CD4-positive, CD25-positive, alpha-beta regulatory T cell (primary cell): ENCODE results near the gene SMARCC1. TPM values are rescaled to one million over a fixed set of nuclear protein-coding genes. Genes with fewer than 3 reads are reported as not detected.

Experiments used
- ATAC-seq, 2 donors: fragments of 150-1000 bp; cut with Tn5 transposase; one replicate each; pipeline ENCODE4 v1.10.0; 2021; ENCODE audit warnings: low read depth in 2 of 2, moderate number of reproducible peaks in 2 of 2, moderate library complexity in 1 of 2
- DNase-seq, 3 donors: peaks; one replicate each; pipeline versions ENCODE4 v3.0.0 to v3.0.0-alpha.2; 2012 to 2022; ENCODE audit warnings: mixed read lengths in 1 of 3
- H3K27ac ChIP-seq: one replicate; pipeline ENCODE4 v1.7.0; 2013; ENCODE audit warnings: mild to moderate bottlenecking, low read length; ENCODE audit not compliant: insufficient read depth, poor library complexity, severe bottlenecking
- H3K27me3 ChIP-seq: one replicate; pipeline ENCODE4 v1.7.0; 2013; ENCODE audit warnings: low read length; ENCODE audit not compliant: control insufficient read depth, insufficient read depth
- H3K36me3 ChIP-seq: one replicate; pipeline ENCODE4 v1.7.0; 2013; ENCODE audit warnings: mild to moderate bottlenecking, low read length, moderate library complexity; ENCODE audit not compliant: control insufficient read depth, insufficient read depth
- H3K4me1 ChIP-seq: 2 replicates; pipeline ENCODE4 v1.7.0; 2013; ENCODE audit warnings: mild to moderate bottlenecking, low read length; ENCODE audit not compliant: insufficient read depth, control insufficient read depth, poor library complexity, severe bottlenecking
- H3K4me3 ChIP-seq: one replicate; pipeline ENCODE4 v1.7.0; 2013; ENCODE audit warnings: low read depth, mild to moderate bottlenecking, low read length, moderate library complexity
- H3K9me3 ChIP-seq, 2 experiments: 1 replicate in 1 of 2; 2 replicates in 1 of 2; pipeline ENCODE4 v1.7.0; 2013; ENCODE audit warnings: low read length in 2 of 2, mild to moderate bottlenecking in 1 of 2, moderate library complexity in 1 of 2; ENCODE audit not compliant: control insufficient read depth in 2 of 2
- H3K27ac Mint-ChIP-seq, 3 donors: one replicate each; pipeline ENCODE4 v1.8.0; 2020 to 2022; ENCODE audit warnings: mild to moderate bottlenecking in 3 of 3, mixed read lengths in 3 of 3, moderate library complexity in 2 of 3
- H3K27me3 Mint-ChIP-seq: one replicate; pipeline ENCODE4 v1.8.0; 2022; ENCODE audit warnings: mild to moderate bottlenecking, mixed read lengths
- H3K36me3 Mint-ChIP-seq: one replicate; pipeline ENCODE4 v1.8.0; 2020; ENCODE audit warnings: mixed read lengths
- H3K4me1 Mint-ChIP-seq, 4 donors: one replicate each; pipeline ENCODE4 v1.8.0; 2020 to 2022; ENCODE audit warnings: mixed read lengths in 4 of 4, mild to moderate bottlenecking in 1 of 4
- H3K4me3 Mint-ChIP-seq, 4 donors: one replicate each; pipeline ENCODE4 v1.8.0; 2020 to 2022; ENCODE audit warnings: mild to moderate bottlenecking in 4 of 4, mixed read lengths in 4 of 4, moderate library complexity in 3 of 4
- H3K9me3 Mint-ChIP-seq, 7 donors: one replicate each; pipeline ENCODE4 v1.8.0; 2020 to 2022; ENCODE audit warnings: mixed read lengths in 7 of 7, mild to moderate bottlenecking in 3 of 7, moderate library complexity in 2 of 7
- polyA plus RNA-seq, 4 donors: library from polyadenylated mRNA; unstranded; fragments of 300-500 nt; fragmentation: Illumina TruSeq; gene quantifications; one replicate each; pipeline ENCODE4 v1.2.3, GENCODE V29; 2021
- total RNA-seq: library from RNA; stranded (reverse); gene quantifications from one replicate; pipeline ENCODE4 v1.2.3, GENCODE V29; 2022

The SMARCC1 gene
- total and polyA plus RNA-seq, 5 donors from 2014 or later: 53.2 to 132 (median 56.7) TPM

DNA sequence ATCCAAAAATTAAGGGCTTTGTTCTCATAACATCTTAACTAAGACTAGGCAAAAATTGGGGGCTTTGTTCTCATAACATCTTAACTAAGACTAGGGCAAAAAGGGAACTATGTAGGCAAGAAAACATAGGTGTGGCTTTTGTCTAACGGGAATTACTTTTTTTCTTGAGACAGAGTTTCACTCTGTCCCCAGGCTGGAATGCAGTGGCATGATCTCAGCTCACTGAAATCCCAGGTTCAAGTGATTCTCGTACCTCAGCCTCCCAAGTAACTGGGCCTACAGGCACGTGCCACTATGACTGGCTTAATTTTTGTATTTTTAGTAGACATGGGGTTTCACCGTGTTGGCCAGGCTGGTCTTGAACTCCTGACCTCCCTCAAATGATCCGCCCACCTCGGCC lies 153.3 kb downstream of the SMARCC1 start:
- DNase-seq: no peak
- peak overlapping the region in 2 of 3 donors; percentile 8 to 9 for H3K27ac Mint-ChIP-seq
- H3K27ac ChIP-seq: no peak overlapping the region
- no peak overlapping the region for H3K4me3 ChIP-seq
- peaks cover 80% of the 10 kb centered on the region for H3K36me3 ChIP-seq
- no peaks in the 10 kb centered on the region for H3K9me3 Mint-ChIP-seq
- H3K4me1 Mint-ChIP-seq: peaks cover 0 to 15% (median 4%) of the 10 kb centered on the region in 4 donors
- peaks cover 50% of the 10 kb centered on the region for H3K36me3 Mint-ChIP-seq
- H3K4me1 ChIP-seq: no peaks in the 10 kb centered on the region
- no peaks in the 10 kb centered on the region for H3K27me3 Mint-ChIP-seq
- H3K4me3 Mint-ChIP-seq: no peak overlapping the region
- ATAC-seq: no peak
- no peaks in the 10 kb centered on the region for H3K27me3 ChIP-seq
- H3K9me3 ChIP-seq: no peaks in the 10 kb centered on the region

- DNase-seq (no peak), ATAC-seq (no peak)
- H3K36me3 Mint-ChIP-seq: peaks cover 37% of the 10 kb centered on the region
- Histone ChIP-seq H3K27ac (no peak overlapping the region), H3K27me3 (no peaks in the 10 kb centered on the region), H3K9me3 (no peaks in the 10 kb centered on the region), H3K36me3 (peaks cover 81% of the 10 kb centered on the region), H3K4me1 (no peaks in the 10 kb centered on the region), H3K4me3 (no peak overlapping the region)
- H3K27ac Mint-ChIP-seq: peak overlapping the region in 1 of 3 donors; percentile 49
- H3K4me1 Mint-ChIP-seq: peaks cover 0 to 14% (median 5%) of the 10 kb centered on the region in 4 donors
- H3K27me3 Mint-ChIP-seq: no peaks in the 10 kb centered on the region
- H3K4me3 Mint-ChIP-seq: no peak overlapping the region
- no peaks in the 10 kb centered on the region for H3K9me3 Mint-ChIP-seq
These were observed 158.8 kb downstream of the SMARCC1 start for GRCh38 chr3:47622671-47623461.

- no peak for ATAC-seq
These were observed 164.3 kb downstream of the SMARCC1 start for GRCh38 chr3:47617086-47618010.

DNA sequence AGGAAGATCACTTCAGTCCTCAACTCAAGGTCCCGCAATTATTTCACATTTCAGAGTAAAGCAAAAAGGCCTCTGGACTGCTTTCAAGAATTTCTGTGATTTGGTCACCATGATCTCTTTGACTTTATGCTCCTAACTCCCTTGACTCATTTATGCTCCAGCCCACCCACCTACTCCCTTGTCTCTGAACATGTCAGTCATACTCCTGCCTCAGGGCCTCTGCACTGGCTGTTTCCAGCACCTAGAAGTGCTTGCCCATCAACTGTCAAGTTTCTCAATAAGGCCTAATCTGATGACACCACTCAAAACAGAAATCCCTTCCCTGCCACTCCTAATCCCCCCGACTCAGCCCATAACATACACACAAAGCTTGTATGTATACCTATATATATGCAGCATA lies 166.9 kb downstream of the SMARCC1 start:
- Mint-ChIP-seq H3K27me3 (no peaks in the 10 kb centered on the region), H3K36me3 (peaks cover 39% of the 10 kb centered on the region), H3K9me3 (no peaks in the 10 kb centered on the region), H3K4me1 (peaks cover 0 to 7% (median 3%) of the 10 kb centered on the region in 4 donors), H3K27ac (no peak overlapping the region), H3K4me3 (no peak overlapping the region)
- Histone ChIP-seq H3K36me3 (peaks cover 81% of the 10 kb centered on the region), H3K4me3 (no peak overlapping the region), H3K27me3 (no peaks in the 10 kb centered on the region), H3K4me1 (no peaks in the 10 kb centered on the region), H3K9me3 (no peaks in the 10 kb centered on the region), H3K27ac (no peak overlapping the region)
- ATAC-seq (no peak), DNase-seq (no peak)

More at GRCh38 chr3:47617086-47618010, 164.3 kb downstream of the SMARCC1 start:
- Mint-ChIP-seq H3K9me3 (no peaks in the 10 kb centered on the region), H3K4me3 (no peak overlapping the region), H3K4me1 (peaks cover 0 to 10% (median 2%) of the 10 kb centered on the region in 4 donors), H3K27ac (no peak overlapping the region), H3K27me3 (no peaks in the 10 kb centered on the region), H3K36me3 (peaks cover 26% of the 10 kb centered on the region)
- Histone ChIP-seq H3K36me3 (peaks cover 79% of the 10 kb centered on the region), H3K4me1 (no peaks in the 10 kb centered on the region), H3K9me3 (no peaks in the 10 kb centered on the region), H3K27ac (no peak overlapping the region), H3K27me3 (no peaks in the 10 kb centered on the region), H3K4me3 (no peak overlapping the region)
- no peak for DNase-seq

DNA sequence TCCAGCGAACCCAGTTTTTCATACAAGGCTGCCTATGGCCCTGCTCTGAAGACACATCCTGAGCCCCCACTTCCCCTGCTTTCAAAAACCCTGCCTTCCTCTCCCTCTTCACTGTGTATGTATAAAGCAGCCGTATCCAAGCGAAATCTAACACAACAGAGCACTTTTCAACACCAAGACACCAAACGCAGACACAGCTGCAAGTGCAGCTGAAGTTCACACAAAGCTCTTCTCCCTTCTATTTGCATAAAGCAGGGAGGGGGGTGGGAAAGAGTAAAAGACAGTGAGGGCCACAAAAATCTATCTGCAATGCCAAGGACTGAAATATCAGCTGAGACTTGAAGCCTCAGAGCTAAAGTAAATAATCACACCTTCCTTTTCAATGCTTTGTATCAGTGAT lies 168.0 kb downstream of the SMARCC1 start:
- Mint-ChIP-seq H3K27ac (no peak overlapping the region), H3K4me1 (peaks cover 0 to 7% (median 2%) of the 10 kb centered on the region in 4 donors), H3K36me3 (peaks cover 36% of the 10 kb centered on the region), H3K4me3 (no peak overlapping the region), H3K9me3 (no peaks in the 10 kb centered on the region), H3K27me3 (no peaks in the 10 kb centered on the region)
- ATAC-seq (no peak), DNase-seq (no peak)
- peaks cover 79% of the 10 kb centered on the region for H3K36me3 ChIP-seq
- no peak overlapping the region for H3K27ac ChIP-seq
- H3K9me3 ChIP-seq: no peaks in the 10 kb centered on the region
- no peaks in the 10 kb centered on the region for H3K4me1 ChIP-seq
- no peak overlapping the region for H3K4me3 ChIP-seq
- no peaks in the 10 kb centered on the region for H3K27me3 ChIP-seq

DNA sequence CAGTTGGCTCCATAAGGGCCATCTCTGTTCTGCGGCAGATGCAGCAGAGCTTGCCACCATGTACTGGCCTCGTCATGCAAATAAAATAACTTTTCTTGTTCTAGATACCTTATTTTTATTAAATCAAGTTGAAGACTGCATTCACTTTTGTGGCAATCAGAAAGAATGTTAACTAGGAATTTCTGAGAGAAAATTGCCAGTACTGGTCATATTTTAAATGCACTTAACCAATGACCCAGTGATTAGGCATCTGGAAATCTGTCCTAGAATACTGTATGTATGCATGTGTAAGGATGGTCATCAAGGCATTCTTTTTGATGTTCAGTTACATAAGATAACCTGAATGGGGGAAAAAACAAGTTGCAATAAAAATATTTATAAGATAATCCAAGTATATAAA lies 168.8 kb downstream of the SMARCC1 start:
- no peak overlapping the region for H3K27ac ChIP-seq
- Mint-ChIP-seq H3K9me3 (no peaks in the 10 kb centered on the region), H3K27me3 (no peaks in the 10 kb centered on the region), H3K27ac (no peak overlapping the region), H3K36me3 (peaks cover 41% of the 10 kb centered on the region), H3K4me3 (no peak overlapping the region), H3K4me1 (peaks cover 0 to 7% (median 2%) of the 10 kb centered on the region in 4 donors)
- H3K9me3 ChIP-seq: no peaks in the 10 kb centered on the region
- H3K36me3 ChIP-seq: peaks cover 79% of the 10 kb centered on the region
- H3K27me3 ChIP-seq: no peaks in the 10 kb centered on the region
- no peaks in the 10 kb centered on the region for H3K4me1 ChIP-seq
- no peak overlapping the region for H3K4me3 ChIP-seq
- ATAC-seq (no peak), DNase-seq (no peak)

DNA sequence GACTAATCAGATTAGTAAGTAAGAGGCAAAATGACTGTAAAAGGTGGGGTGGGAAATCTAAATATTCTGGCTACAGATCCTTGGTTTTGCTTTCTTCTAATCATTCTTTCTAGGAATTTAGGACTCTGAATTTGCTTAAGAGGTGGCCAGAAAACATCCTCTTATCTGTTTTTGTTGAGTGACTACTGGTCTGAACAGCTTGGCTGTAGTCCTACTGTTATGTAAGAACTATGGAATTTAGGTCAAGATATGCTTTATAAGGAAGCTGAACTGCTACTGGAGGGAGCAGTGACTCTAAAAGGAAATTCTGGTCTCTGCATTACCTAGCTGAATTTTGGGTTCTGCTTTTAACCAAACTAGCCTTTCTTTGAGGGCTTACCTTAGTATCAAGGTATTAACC lies 169.5 kb downstream of the SMARCC1 start:
- H3K27me3 ChIP-seq: no peaks in the 10 kb centered on the region
- peak overlapping the region; percentile 1 to 33 (median 7) for H3K27ac Mint-ChIP-seq
- no peaks in the 10 kb centered on the region for H3K9me3 ChIP-seq
- peaks cover 78% of the 10 kb centered on the region for H3K36me3 ChIP-seq
- H3K36me3 Mint-ChIP-seq: peaks cover 41% of the 10 kb centered on the region
- no peak for ATAC-seq
- H3K4me1 Mint-ChIP-seq: peaks cover 0 to 7% (median under 1%) of the 10 kb centered on the region in 4 donors
- H3K27me3 Mint-ChIP-seq: no peaks in the 10 kb centered on the region
- no peak for DNase-seq
- no peak overlapping the region for H3K27ac ChIP-seq
- H3K4me3 Mint-ChIP-seq: no peak overlapping the region
- H3K4me1 ChIP-seq: no peaks in the 10 kb centered on the region
- H3K9me3 Mint-ChIP-seq: no peaks in the 10 kb centered on the region
- no peak overlapping the region for H3K4me3 ChIP-seq
